ENCODE data around the gene OR2F2.

DNA sequence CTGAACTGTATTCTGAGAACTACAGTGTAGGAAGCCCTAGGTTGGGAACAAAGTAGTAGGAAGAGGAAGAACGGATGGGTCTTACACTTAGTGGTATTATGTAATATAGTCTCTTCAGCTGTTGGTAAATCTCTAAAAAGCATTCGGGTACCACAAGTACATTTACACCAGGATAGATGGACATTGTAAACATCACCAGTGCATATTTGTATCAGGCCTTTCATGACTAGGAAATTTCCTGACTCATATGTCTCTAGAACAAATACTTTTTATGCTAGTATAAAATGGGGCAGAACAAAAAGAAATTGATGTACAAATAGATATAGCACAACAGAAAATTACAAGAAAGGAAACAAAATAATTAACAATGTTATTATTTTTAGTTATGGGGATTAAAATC, 43.6 kb downstream of the OR2F2 start:
- no peak for TF ChIP-seq EZH2phosphoT487 (IDR thresholded peaks at IDR 0.05; ENCODE audit: insufficient read depth, low read depth)
- no peak for TF ChIP-seq EZH2 (IDR thresholded peaks at IDR 0.05; ENCODE audit: insufficient read depth, poor library complexity, severe bottlenecking)
